ENCODE results near the gene PTX4. TPM values are rescaled to one million over a fixed set of nuclear protein-coding genes. Genes with fewer than 3 reads are reported as not detected.

The PTX4 gene
- total RNA-seq, 4 donors from 2014 or later, result 0.40 TPM; not detected in 3

DNA sequence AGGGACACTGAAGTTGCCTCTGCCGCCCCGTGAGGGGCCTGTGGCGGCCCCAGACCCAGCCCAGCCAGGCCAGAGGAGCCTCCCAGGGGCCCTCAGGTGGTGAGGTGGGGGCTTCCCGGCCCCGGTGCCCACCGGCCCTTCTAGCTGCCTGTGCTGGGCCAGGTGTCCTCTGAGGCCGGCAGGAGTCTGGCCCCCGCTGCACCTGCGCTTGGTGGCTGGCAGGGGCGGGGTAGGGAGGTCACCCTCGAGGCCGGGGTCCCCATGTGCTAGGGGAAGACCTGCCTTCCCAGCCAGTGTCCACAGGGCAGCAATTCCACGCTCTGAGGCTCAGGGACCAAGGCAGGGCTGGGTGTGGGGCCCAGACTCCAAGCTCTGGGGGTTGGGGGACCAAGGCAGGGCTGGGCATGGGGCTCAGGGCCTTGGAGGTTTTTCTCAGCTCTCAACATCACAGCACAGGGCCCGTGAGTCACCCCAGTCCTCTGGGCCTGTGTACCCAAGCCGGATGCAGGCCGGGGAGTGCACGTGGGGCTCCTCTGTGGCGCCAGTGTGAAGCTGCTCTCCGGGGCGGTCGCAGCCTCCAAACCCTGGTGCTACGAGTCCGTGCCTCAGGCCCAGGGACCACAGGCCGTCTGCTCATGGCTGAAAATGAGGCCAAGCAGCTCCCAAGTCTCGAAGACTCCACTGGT, 43.1 kb downstream of the PTX4 start:
- Histone ChIP-seq H3K36me3 (peaks cover 0 to 61% of the 10 kb centered on the region in 2 donors), H3K4me1 (no peaks in the 10 kb centered on the region), H3K4me3 (no peak overlapping the region), H3K27me3 (no peaks in the 10 kb centered on the region), H3K27ac (no peak overlapping the region), H3K9me3 (no peaks in the 10 kb centered on the region)
- WGBS, 2 donors (ENCODE audit: low coverage in 1 of 2), result no CpG with 5 or more reads among the region's 25 CpGs
- TF ChIP-seq POLR2AphosphoS5 (IDR thresholded peaks at IDR 0.05), result no peak
- TF ChIP-seq EP300 (IDR thresholded peaks at IDR 0.05), result no peak
- TF ChIP-seq, protein P1, sequence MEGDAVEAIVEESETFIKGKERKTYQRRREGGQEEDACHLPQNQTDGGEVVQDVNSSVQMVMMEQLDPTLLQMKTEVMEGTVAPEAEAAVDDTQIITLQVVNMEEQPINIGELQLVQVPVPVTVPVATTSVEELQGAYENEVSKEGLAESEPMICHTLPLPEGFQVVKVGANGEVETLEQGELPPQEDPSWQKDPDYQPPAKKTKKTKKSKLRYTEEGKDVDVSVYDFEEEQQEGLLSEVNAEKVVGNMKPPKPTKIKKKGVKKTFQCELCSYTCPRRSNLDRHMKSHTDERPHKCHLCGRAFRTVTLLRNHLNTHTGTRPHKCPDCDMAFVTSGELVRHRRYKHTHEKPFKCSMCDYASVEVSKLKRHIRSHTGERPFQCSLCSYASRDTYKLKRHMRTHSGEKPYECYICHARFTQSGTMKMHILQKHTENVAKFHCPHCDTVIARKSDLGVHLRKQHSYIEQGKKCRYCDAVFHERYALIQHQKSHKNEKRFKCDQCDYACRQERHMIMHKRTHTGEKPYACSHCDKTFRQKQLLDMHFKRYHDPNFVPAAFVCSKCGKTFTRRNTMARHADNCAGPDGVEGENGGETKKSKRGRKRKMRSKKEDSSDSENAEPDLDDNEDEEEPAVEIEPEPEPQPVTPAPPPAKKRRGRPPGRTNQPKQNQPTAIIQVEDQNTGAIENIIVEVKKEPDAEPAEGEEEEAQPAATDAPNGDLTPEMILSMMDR (IDR thresholded peaks at IDR 0.05), result no peak
- TF ChIP-seq POLR2A (IDR thresholded peaks at IDR 0.05), result no peak
- ATAC-seq, result no peak

DNA sequence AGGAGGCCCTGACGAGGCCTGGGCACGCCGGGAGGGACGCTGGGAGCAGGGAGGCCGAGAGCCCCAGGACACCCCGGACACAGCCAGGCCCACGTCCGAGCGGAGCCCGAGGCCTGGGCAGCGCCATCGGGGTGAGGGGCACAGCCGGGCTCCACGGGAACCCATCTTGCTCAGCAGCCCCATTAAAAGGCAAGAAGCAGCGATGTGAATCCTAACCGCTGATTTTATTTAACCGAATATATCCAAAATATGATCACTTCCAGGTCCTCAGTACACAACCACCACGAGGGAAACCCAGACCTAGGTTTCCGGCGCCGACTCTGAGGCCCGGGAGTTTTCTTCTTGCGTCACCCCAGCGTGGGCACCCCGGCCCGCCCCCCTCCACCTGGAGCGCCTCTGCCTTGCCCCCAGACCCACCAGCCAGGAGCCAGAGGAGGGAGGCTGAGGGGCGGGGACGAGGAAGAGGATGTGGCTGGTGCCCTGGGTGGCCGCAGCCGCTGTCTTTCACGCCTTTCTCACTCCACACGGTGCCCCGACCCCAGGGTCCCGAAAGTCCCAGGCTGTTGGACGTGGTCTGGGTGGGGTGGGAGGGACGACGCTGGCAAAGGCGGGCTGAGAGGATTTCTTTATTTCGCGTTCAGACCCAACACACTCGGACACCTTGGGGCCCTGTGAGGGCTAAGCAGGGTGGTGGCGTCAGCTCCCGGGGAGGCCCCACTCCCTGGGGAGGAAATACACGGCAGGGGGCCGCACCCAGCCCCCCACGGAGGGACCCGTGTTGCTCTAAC, 43.8 kb downstream of the PTX4 start:
- Histone ChIP-seq H3K9me3 (no peaks in the 10 kb centered on the region), H3K4me1 (no peaks in the 10 kb centered on the region), H3K36me3 (peaks cover 0 to 53% of the 10 kb centered on the region in 2 donors), H3K27ac (no peak overlapping the region), H3K27me3 (no peaks in the 10 kb centered on the region), H3K4me3 (no peak overlapping the region)
- no peak for ATAC-seq
- TF ChIP-seq EP300 (IDR thresholded peaks at IDR 0.05), result no peak
- TF ChIP-seq POLR2AphosphoS5 (IDR thresholded peaks at IDR 0.05), result no peak
- TF ChIP-seq, protein P1 (IDR thresholded peaks at IDR 0.05), result no peak
- TF ChIP-seq POLR2A (IDR thresholded peaks at IDR 0.05), result no peak
- 95 to 97% methylated on average over 7 of the region's 48 CpGs for WGBS, 2 donors (ENCODE audit: low coverage in 1 of 2)

DNA sequence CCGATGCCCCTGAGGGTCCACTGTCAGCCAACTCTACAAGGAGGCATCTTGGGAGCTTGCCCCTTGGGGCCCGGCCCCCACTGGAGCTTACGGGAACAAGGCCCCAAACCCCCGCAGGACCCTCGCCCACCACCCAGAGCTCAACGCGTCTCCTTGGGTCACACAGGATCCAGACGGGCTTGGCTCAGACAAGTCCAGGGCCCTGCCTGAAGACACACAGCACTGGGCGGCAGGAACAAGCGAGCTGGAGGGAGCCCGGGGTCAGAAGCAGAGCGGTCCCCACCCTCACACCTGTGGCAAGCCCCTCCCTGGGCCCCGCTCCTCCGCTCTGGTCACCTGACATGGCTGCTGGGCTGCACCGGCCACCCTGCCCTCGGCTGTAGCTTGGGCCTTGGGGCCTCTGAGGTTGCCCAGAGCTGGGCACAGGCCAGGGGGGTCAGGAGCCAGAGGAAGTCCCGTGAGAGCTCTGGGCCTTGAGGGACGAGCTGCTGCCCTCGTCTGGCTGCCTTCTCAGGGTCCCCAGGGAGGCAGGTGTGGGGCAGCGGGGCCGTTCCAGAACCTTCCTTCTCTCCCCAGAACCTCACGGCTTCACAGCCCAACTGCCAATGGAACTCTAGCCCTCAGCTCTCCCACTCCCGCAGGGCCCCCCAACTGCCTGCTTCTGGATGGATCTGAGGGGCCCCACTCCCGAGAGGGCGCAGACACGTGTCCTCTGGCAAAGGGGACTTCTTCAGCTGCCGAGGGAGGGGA, 44.6 kb downstream of the PTX4 start, which contains the start of gene CCDC154:
Gene CCDC154, minus strand, starts transcription at position 577 of the 750 bp plus-strand sequence. Its CDS starts 234 bp downstream, at position 343.
- no peaks in the 10 kb centered on the region for H3K9me3 ChIP-seq
- H3K27me3 ChIP-seq, result no peaks in the 10 kb centered on the region
- no peaks in the 10 kb centered on the region for H3K4me1 ChIP-seq
- WGBS, 2 donors (ENCODE audit: low coverage in 1 of 2), result no CpG with 5 or more reads among the region's 27 CpGs
- no peak within 1 kb of the TSS for H3K27ac ChIP-seq
- ATAC-seq, result no peak
- H3K36me3 ChIP-seq, result peaks cover 0 to 46% of the 10 kb centered on the region in 2 donors
- H3K4me3 ChIP-seq, result no peak within 1 kb of the TSS
- no peak for TF ChIP-seq EP300 (IDR thresholded peaks at IDR 0.05)
- no peak for TF ChIP-seq POLR2A (IDR thresholded peaks at IDR 0.05)
- TF ChIP-seq, protein P1 (IDR thresholded peaks at IDR 0.05), result no peak

DNA sequence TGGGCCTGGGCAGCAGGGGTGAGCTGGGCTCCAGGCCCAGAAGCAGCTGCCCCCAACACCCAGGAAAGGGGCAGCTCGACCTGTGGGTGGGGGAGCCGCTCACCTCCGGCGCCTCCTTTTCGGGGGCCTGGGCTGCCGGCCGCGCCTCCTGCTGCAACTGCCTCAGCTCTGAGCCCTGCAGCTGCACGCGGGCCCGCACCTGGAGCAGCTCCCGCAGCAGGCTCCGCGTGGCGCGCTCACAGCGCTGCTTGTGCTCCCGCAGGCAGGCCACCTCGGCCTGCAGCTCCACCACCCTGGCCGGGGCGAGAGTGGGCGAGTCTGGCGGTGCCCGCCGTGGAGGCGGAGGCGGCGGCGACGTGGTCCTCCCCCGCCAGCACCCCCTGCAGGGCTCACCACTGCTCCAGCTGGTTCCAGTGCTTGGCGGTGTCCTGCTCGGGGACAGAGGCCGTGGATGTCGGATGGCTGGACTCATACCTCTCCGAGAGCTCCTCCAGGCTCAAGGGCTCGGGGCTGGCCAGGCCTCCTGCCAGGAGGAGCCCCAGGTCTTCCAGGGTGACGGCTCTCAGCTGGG, 45.3 kb downstream of the PTX4 start:
- no peak overlapping the region for H3K4me3 ChIP-seq
- no peaks in the 10 kb centered on the region for H3K4me1 ChIP-seq
- H3K27me3 ChIP-seq, result no peaks in the 10 kb centered on the region
- no CpG with 5 or more reads among the region's 38 CpGs for WGBS, 2 donors (ENCODE audit: low coverage in 1 of 2)
- no peaks in the 10 kb centered on the region for H3K9me3 ChIP-seq
- H3K27ac ChIP-seq, result no peak overlapping the region
- H3K36me3 ChIP-seq, result peaks cover 0 to 39% of the 10 kb centered on the region in 2 donors
- ATAC-seq, result no peak
- TF ChIP-seq, protein P1 (IDR thresholded peaks at IDR 0.05), result no peak
- TF ChIP-seq POLR2AphosphoS5 (IDR thresholded peaks at IDR 0.05) (no peak), EP300 (IDR thresholded peaks at IDR 0.05) (no peak), POLR2A (IDR thresholded peaks at IDR 0.05) (no peak)

All from gastroesophageal sphincter (tissue), 4 donors.